H1 (cell line): ENCODE data around the gene TFB2M.

Experiments used
- CEBPB ChIP-seq: IDR thresholded peaks from 2 replicates; pipeline ENCODE4 v1.6.1; 2012; ENCODE audit warnings: low read depth, low read length
- EP300 ChIP-seq, 2 experiments: IDR thresholded peaks; 1 replicate in 1 of 2; 2 replicates in 1 of 2; pipeline ENCODE4 v1.6.1; 2011 to 2012; ENCODE audit warnings: low read depth in 2 of 2, low read length in 2 of 2, mild to moderate bottlenecking in 2 of 2, borderline replicate concordance in 1 of 2, inconsistent platforms in 1 of 2, moderate library complexity in 1 of 2
- EZH2 ChIP-seq: fragments of 200-600 bp; sonication (generic); IDR thresholded peaks from 2 replicates; pipeline ENCODE4 v1.7.1; 2012; ENCODE audit warnings: low read depth, mild to moderate bottlenecking, moderate library complexity, low read length, inconsistent platforms; ENCODE audit not compliant: severe bottlenecking
- GABPA ChIP-seq: IDR thresholded peaks from 2 replicates; pipeline ENCODE4 v1.6.1; 2011; ENCODE audit warnings: mild to moderate bottlenecking, low read length, moderate library complexity, borderline replicate concordance; ENCODE audit not compliant: insufficient read depth
- HDAC6 ChIP-seq: IDR thresholded peaks from one replicate; pipeline ENCODE4 v1.7.1; 2012; ENCODE audit warnings: low read depth, mild to moderate bottlenecking, inconsistent platforms, low read length, moderate library complexity
- JUND ChIP-seq: IDR thresholded peaks from 2 replicates; pipeline ENCODE4 v1.6.1; 2011; ENCODE audit warnings: mild to moderate bottlenecking, improper control_type of control experiment, low read length
- KDM1A ChIP-seq: fragments of 200-600, 300-600 bp; sonication (generic); IDR thresholded peaks from 2 replicates; pipeline ENCODE4 v1.7.1; 2016; ENCODE audit warnings: mild to moderate bottlenecking, low read length, borderline replicate concordance
- KDM5A ChIP-seq: fragments of 200-600 bp; IDR thresholded peaks from 2 replicates; pipeline ENCODE4 v1.7.1; 2012; ENCODE audit warnings: mild to moderate bottlenecking, low read length, inconsistent platforms, mixed read lengths
- POLR2A ChIP-seq, 2 experiments: IDR thresholded peaks; 1 replicate in 1 of 2; 2 replicates in 1 of 2; pipeline ENCODE4 v1.6.1; 2011; ENCODE audit warnings: low read depth in 2 of 2, low read length in 2 of 2, mild to moderate bottlenecking in 2 of 2; ENCODE audit errors: control extremely low read depth in 1 of 2
- POLR2AphosphoS5 ChIP-seq: IDR thresholded peaks from 2 replicates; pipeline ENCODE4 v1.6.1; 2011; ENCODE audit warnings: low read depth, low read length
- USF2 ChIP-seq: IDR thresholded peaks from 2 replicates; pipeline ENCODE4 v1.6.1; 2011; ENCODE audit warnings: low read length, improper control_type of control experiment
- TF ChIP-seq, protein P1 (sequence below), 3 experiments: IDR thresholded peaks; 1 replicate in 2 of 3; 2 replicates in 1 of 3; pipeline versions ENCODE4 v1.5.1 to v1.6.1; 2011; ENCODE audit warnings: low read length in 3 of 3, mild to moderate bottlenecking in 3 of 3, inconsistent platforms in 2 of 3, low read depth in 1 of 3, moderate library complexity in 1 of 3; ENCODE audit not compliant: insufficient read depth in 1 of 3; ENCODE audit errors: control extremely low read depth in 1 of 3

- TF ChIP-seq, protein P1, sequence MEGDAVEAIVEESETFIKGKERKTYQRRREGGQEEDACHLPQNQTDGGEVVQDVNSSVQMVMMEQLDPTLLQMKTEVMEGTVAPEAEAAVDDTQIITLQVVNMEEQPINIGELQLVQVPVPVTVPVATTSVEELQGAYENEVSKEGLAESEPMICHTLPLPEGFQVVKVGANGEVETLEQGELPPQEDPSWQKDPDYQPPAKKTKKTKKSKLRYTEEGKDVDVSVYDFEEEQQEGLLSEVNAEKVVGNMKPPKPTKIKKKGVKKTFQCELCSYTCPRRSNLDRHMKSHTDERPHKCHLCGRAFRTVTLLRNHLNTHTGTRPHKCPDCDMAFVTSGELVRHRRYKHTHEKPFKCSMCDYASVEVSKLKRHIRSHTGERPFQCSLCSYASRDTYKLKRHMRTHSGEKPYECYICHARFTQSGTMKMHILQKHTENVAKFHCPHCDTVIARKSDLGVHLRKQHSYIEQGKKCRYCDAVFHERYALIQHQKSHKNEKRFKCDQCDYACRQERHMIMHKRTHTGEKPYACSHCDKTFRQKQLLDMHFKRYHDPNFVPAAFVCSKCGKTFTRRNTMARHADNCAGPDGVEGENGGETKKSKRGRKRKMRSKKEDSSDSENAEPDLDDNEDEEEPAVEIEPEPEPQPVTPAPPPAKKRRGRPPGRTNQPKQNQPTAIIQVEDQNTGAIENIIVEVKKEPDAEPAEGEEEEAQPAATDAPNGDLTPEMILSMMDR (IDR thresholded peaks at IDR 0.05; ENCODE audit: control extremely low read depth in 1 of 3, insufficient read depth in 1 of 3, low read depth in 1 of 3, low read length in 3 of 3), result no peak
- no peak for TF ChIP-seq HDAC6
- no peak for TF ChIP-seq GABPA
- TF ChIP-seq USF2, result no peak
- no peak for TF ChIP-seq POLR2A (IDR thresholded peaks at IDR 0.05; ENCODE audit: control extremely low read depth in 1 of 2, low read depth in 2 of 2, low read length in 2 of 2)
- TF ChIP-seq KDM1A, result no peak
- no peak for TF ChIP-seq POLR2AphosphoS5
- no peak for TF ChIP-seq EZH2
- TF ChIP-seq KDM5A, result no peak
- TF ChIP-seq EP300 (IDR thresholded peaks at IDR 0.05; ENCODE audit: borderline replicate concordance in 1 of 2, low read depth in 2 of 2, low read length in 2 of 2), result no peak
- no peak for TF ChIP-seq CEBPB
- no peak for TF ChIP-seq JUND
These were observed 5.9 kb upstream of the TFB2M start for GRCh38 chr1:246571953-246572352.
